ENCODE data around the gene HELZ. TPM values are rescaled to one million over a fixed set of nuclear protein-coding genes. Genes with fewer than 3 reads are reported as not detected.
"Not testable (repeated sequence)": the region's sequence is repeated elsewhere in the genome, so short reads cannot be mapped to it uniquely, and the experiment has no call there.

Gene HELZ
- total RNA-seq, 2 donors from 2014 or later: 38.7 to 99.4 TPM

DNA sequence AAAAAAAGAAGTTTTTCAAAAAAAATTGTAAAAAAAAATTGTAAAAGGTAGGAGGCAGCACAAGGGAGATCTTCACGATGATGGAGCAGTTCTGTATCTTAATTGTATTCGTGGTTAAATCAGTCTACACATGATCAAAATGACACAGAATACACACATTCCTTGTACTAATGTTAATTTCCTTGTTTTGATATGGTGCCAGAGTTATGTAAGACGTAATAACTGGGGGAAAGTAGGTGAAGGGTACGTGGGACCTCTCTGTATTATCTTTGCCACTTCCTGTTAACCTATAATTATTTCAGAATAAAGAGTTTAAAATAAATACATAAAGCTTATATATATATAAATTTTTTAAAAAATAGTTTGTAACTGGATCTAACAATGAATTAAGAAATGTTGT is 36.8 kb downstream of the HELZ start:
- intact Hi-C loops (cut with DNase I): no loop called here
- Histone ChIP-seq H3K9me3 (no peaks in the 10 kb centered on the region), H3K4me1 (replicated peaks) (no peaks in the 10 kb centered on the region), H3K27me3 (replicated peaks; ENCODE audit: insufficient read depth) (no peaks in the 10 kb centered on the region), H3K4me3 (no peak overlapping the region), H3K36me3 (no peaks in the 10 kb centered on the region), H3K27ac (no peak overlapping the region)
- TF ChIP-seq POLR2AphosphoS5 (IDR thresholded peaks at IDR 0.05): no peak
- no peak for TF ChIP-seq POLR2A (IDR thresholded peaks at IDR 0.05)
- TF ChIP-seq, protein P1, sequence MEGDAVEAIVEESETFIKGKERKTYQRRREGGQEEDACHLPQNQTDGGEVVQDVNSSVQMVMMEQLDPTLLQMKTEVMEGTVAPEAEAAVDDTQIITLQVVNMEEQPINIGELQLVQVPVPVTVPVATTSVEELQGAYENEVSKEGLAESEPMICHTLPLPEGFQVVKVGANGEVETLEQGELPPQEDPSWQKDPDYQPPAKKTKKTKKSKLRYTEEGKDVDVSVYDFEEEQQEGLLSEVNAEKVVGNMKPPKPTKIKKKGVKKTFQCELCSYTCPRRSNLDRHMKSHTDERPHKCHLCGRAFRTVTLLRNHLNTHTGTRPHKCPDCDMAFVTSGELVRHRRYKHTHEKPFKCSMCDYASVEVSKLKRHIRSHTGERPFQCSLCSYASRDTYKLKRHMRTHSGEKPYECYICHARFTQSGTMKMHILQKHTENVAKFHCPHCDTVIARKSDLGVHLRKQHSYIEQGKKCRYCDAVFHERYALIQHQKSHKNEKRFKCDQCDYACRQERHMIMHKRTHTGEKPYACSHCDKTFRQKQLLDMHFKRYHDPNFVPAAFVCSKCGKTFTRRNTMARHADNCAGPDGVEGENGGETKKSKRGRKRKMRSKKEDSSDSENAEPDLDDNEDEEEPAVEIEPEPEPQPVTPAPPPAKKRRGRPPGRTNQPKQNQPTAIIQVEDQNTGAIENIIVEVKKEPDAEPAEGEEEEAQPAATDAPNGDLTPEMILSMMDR (IDR thresholded peaks at IDR 0.05): no peak
- no peak for DNase-seq (ENCODE audit: low spot score)
- WGBS: 67% methylated on average over 4 of the region's 4 CpGs

DNA sequence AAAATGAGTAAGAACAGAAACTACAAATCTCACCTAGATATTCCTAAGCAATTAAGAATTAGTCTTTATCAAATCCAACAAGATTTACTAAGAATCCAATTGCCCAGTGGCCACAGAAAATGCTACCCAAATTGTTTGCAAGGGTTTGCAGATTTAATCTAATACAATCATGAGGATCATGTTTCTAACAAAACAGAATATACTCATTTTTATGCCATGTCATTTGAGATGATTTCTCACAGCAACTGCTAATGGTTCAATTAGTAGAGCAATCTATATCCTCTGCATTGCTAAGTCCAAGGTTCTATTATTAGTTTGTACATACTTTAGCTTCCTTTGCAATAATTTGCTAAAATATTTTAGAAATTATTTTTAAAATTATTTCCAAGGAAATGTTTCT is 41.2 kb downstream of the HELZ start:
- DNase-seq (ENCODE audit: low spot score): no peak
- no peaks in the 10 kb centered on the region for H3K9me3 ChIP-seq
- intact Hi-C loops (cut with DNase I): no loop called here

DNA sequence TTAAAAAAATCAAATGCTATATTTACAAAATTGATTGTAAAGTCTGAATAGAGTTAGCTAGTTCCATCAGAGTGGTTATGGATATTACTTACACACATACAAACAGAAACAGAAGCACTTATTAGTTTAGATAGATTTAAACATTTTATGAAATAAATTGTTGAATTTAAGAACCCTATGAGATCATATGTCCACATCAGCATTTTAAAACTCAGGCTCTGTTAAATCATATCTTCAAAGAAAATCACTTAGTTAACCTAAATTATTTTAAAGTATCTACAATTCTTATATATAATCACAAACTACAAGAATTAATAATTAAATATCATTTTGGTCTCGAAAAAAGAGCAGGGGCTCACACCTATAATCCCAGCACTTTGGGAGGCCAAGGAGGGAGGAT is 42.5 kb downstream of the HELZ start:
- TF ChIP-seq POLR2A (IDR thresholded peaks at IDR 0.05): no peak
- TF ChIP-seq, protein P1 (IDR thresholded peaks at IDR 0.05): no peak
- no peak for TF ChIP-seq POLR2AphosphoS5 (IDR thresholded peaks at IDR 0.05)
- no peaks in the 10 kb centered on the region for H3K27me3 ChIP-seq (replicated peaks; ENCODE audit: insufficient read depth)
- no peaks in the 10 kb centered on the region for H3K36me3 ChIP-seq
- no peak overlapping the region for H3K4me3 ChIP-seq
- intact Hi-C loops (cut with DNase I): no loop called here
- H3K4me1 ChIP-seq (replicated peaks): no peaks in the 10 kb centered on the region
- no peak for DNase-seq (ENCODE audit: low spot score)
- WGBS: 84% methylated on average over 1 of the region's 1 CpG
- no peaks in the 10 kb centered on the region for H3K9me3 ChIP-seq
- no peak overlapping the region for H3K27ac ChIP-seq

More for the DNA sequence above, 41.2 kb downstream of the HELZ start:
- H3K27me3 ChIP-seq (replicated peaks; ENCODE audit: insufficient read depth): no peaks in the 10 kb centered on the region
- no peak overlapping the region for H3K27ac ChIP-seq
- H3K36me3 ChIP-seq: no peaks in the 10 kb centered on the region
- H3K4me1 ChIP-seq (replicated peaks): no peaks in the 10 kb centered on the region
- TF ChIP-seq POLR2AphosphoS5 (IDR thresholded peaks at IDR 0.05): no peak
- no peak overlapping the region for H3K4me3 ChIP-seq

DNA sequence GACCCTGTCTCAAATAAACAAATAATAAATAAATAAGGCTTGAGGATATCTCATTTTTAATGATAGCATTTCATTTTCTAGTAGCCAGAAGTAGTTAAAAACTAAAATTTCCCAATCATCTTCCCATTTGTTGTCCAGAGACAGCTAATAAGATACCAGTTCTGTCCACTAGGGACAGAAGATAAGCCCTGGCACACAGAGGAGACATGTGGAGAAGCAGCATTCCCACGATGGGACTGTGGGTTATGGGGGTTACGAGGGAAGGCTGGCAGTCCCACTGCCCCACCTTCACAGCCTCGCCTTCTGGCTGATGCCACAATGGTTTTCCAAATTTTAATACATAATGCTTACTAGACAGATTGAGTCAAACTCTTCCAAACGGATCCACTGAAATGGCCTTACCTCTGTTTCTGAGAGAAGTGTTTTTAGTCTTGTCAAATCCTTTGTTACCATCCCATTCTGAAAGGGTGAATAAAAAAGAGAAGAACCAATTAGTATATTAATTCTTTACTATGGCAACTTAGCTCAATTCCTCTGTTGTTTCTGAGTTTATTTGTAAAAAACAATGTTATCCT is 44.2 kb downstream of the HELZ start:
- H3K4me3 ChIP-seq: no peak overlapping the region
- no peaks in the 10 kb centered on the region for H3K27me3 ChIP-seq (replicated peaks; ENCODE audit: insufficient read depth)
- no peaks in the 10 kb centered on the region for H3K9me3 ChIP-seq
- H3K27ac ChIP-seq: no peak overlapping the region
- WGBS: 87% methylated on average over 4 of the region's 4 CpGs
- no peak for TF ChIP-seq POLR2A (IDR thresholded peaks at IDR 0.05)
- no peak for TF ChIP-seq POLR2AphosphoS5 (IDR thresholded peaks at IDR 0.05)
- TF ChIP-seq, protein P1 (IDR thresholded peaks at IDR 0.05): no peak
- intact Hi-C loops (cut with DNase I): no loop called here
- no peak for DNase-seq (ENCODE audit: low spot score)
- no peaks in the 10 kb centered on the region for H3K4me1 ChIP-seq (replicated peaks)
- H3K36me3 ChIP-seq: no peaks in the 10 kb centered on the region

DNA sequence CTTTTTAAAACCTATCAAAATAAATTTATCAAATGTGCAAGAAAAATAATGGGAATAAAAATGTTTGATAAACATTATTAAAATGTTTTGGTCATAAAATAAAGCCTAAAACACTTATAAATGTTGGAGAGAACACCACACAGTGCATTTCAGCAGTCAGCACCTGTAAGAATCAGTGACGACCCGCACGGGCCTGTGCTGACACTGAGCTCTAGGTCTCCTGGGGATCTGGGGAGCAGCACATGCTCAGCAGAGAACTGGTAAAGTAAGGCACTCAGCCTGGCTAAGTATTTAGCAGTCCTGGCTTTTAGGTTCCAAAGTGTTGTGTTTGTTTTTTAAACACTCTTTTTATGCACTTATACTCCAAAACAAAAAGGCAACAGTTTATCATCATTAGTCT is 46.9 kb downstream of the HELZ start:
- Histone ChIP-seq H3K4me3 (no peak overlapping the region), H3K27me3 (replicated peaks; ENCODE audit: insufficient read depth) (no peaks in the 10 kb centered on the region), H3K27ac (no peak overlapping the region), H3K4me1 (replicated peaks) (no peaks in the 10 kb centered on the region), H3K36me3 (no peaks in the 10 kb centered on the region), H3K9me3 (no peaks in the 10 kb centered on the region)
- intact Hi-C loops (cut with DNase I): no loop called here
- no peak for TF ChIP-seq POLR2A (IDR thresholded peaks at IDR 0.05)
- no peak for TF ChIP-seq POLR2AphosphoS5 (IDR thresholded peaks at IDR 0.05)
- TF ChIP-seq, protein P1 (IDR thresholded peaks at IDR 0.05): no peak
- DNase-seq (ENCODE audit: low spot score): no peak
- WGBS: 71% methylated on average over 3 of the region's 3 CpGs

DNA sequence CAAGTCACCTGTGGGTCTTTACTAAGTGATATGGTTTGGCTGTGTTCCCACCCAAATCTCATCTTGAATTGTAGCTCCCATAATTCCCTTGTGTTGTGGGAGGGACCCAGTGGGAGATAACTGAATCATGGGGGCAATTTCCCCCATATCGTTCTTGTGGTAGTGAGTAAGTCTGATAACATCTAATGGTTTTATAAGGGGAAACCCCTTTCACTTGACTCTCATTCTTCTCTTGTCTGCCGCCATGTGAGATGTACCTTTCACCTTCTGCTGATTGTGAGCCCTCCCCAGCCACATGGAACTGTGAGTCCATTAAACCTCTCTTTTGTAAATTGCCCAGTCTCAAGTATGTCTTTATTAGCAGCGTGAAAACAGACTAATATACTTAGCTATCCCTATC is 48.0 kb downstream of the HELZ start:
- not testable (repeated sequence) for H3K27ac ChIP-seq

More for the DNA sequence above, 48.0 kb downstream of the HELZ start:
- WGBS: 77% methylated on average over 3 of the region's 3 CpGs
- H3K4me1 ChIP-seq (replicated peaks); H3K27me3 ChIP-seq (replicated peaks; ENCODE audit: insufficient read depth); intact Hi-C loops (cut with DNase I); H3K4me3 ChIP-seq; H3K9me3 ChIP-seq; DNase-seq (ENCODE audit: low spot score); H3K36me3 ChIP-seq: not testable (repeated sequence)

Measured in prostate gland (tissue), 2 donors.